C4-2B (cell line): ENCODE data around the gene RAB40C.

Experiments
- CTCF ChIP-seq: fragments of 450-650 bp; conservative IDR thresholded peaks from 2 replicates; pipeline ENCODE4 v1.5.1; 2017; ENCODE audit warnings: mild to moderate bottlenecking
- ZFX ChIP-seq: fragments of 450-650 bp; IDR thresholded peaks from 2 replicates; pipeline ENCODE4 v1.6.1; 2017

DNA sequence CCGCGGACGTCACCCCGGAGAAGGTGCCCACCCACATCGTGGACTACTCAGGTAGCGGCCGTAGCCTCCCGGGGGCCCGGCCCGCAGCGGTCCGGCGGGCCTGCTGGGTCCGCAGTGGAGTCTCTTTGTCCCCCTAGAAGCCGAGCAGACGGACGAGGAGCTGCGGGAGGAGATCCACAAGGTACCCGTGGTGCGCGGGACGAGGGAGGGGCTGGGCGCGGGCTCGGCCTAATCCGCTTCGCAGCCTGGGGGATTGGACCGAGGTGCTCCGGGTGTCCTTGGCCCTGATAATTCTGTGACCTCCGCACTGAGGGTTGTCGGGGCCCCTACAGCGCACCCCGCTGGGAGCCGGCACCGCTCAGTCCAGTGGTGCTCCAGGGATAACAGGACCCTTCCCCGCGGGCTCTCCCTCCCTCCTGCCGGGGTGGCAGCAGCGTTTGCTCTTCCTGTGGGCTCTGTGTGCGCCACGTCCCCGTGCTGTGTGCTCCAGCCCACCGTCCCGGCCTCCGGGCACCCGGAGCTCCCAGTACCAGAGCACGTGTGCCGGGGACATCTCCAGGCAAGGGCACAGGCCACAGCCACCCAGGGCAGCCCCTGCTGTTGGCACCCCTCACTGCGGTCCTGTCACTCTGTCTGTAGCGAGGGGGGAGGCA is 78.8 kb downstream of the RAB40C start:
- TF ChIP-seq CTCF: no peak
- no peak for TF ChIP-seq ZFX
